HG03280 (cell line): Measurements from ENCODE around the gene IGFL4.

Experiments
- ATAC-seq: cut with Tn5 transposase; IDR thresholded peaks from one replicate; pipeline ENCODE4 v1.9.1; 2021; ENCODE audit warnings: mild to moderate bottlenecking, moderate library complexity; ENCODE audit not compliant: unreplicated experiment

The IGFL4 gene

GRCh38 chr19:46065486-46066071 is 24.8 kb upstream of the IGFL4 start:
- no peak for ATAC-seq

- no peak for ATAC-seq
Observed at GRCh38 chr19:46063201-46063600, 22.4 kb upstream of the IGFL4 start.

- ATAC-seq: no peak
Observed at GRCh38 chr19:46060012-46060411, 19.2 kb upstream of the IGFL4 start.

- no peak for ATAC-seq
Observed at GRCh38 chr19:46058778-46059177, 18.0 kb upstream of the IGFL4 start.

- ATAC-seq: no peak
Observed at GRCh38 chr19:46056536-46056935, 15.7 kb upstream of the IGFL4 start.

- no peak for ATAC-seq
Observed at GRCh38 chr19:46052896-46053295, 12.1 kb upstream of the IGFL4 start.

GRCh38 chr19:46049597-46049996 is 8.8 kb upstream of the IGFL4 start:
- no peak for ATAC-seq

GRCh38 chr19:46043519-46043918 is 2.7 kb upstream of the IGFL4 start:
- no peak for ATAC-seq

- ATAC-seq: no peak
Observed at GRCh38 chr19:46042252-46042883, 1.6 kb upstream of the IGFL4 start.

GRCh38 chr19:46040125-46040524 is 677 bp downstream of the IGFL4 start:
- ATAC-seq: no peak

GRCh38 chr19:46036744-46037128 is 4.1 kb downstream of the IGFL4 start:
- ATAC-seq: no peak

GRCh38 chr19:46035986-46036743 is 4.6 kb downstream of the IGFL4 start:
- no peak for ATAC-seq

- ATAC-seq: no peak
Observed at GRCh38 chr19:46035546-46035945, 5.3 kb downstream of the IGFL4 start.

GRCh38 chr19:46033401-46033800 is 7.4 kb downstream of the IGFL4 start:
- no peak for ATAC-seq

- ATAC-seq: no peak
Observed at GRCh38 chr19:46032597-46033025, 8.2 kb downstream of the IGFL4 start.

GRCh38 chr19:46031781-46032596 is 8.8 kb downstream of the IGFL4 start:
- no peak for ATAC-seq

- no peak for ATAC-seq
Observed at GRCh38 chr19:46030812-46031550, 9.8 kb downstream of the IGFL4 start.

- no peak for ATAC-seq
Observed at GRCh38 chr19:46025835-46026234, 15.0 kb downstream of the IGFL4 start.

- ATAC-seq: no peak
Observed at GRCh38 chr19:46023311-46023779, 17.5 kb downstream of the IGFL4 start.
